SJCRH30 (cell line): ENCODE results near the gene PXDN. TPM values are rescaled to one million over a fixed set of nuclear protein-coding genes. Genes with fewer than 3 reads are reported as not detected.

Source experiments
- DNase-seq, 2 experiments: peaks; one replicate each; pipeline ENCODE4 v3.0.0-alpha.2; 2015 to 2020
- H3K27ac ChIP-seq: fragments of 250-450 bp; sonication (Bioruptor Pico); 2 replicates; pipeline ENCODE4 v1.5.1; 2020; ENCODE audit warnings: mild to moderate bottlenecking, moderate library complexity
- H3K27me3 ChIP-seq: fragments of 250-450 bp; sonication (Bioruptor Pico); 2 replicates; pipeline ENCODE4 v1.5.1; 2020; ENCODE audit warnings: mild to moderate bottlenecking, moderate library complexity
- H3K36me3 ChIP-seq: fragments of 250-450 bp; sonication (Bioruptor Pico); 2 replicates; pipeline ENCODE4 v1.5.1; 2020; ENCODE audit warnings: mild to moderate bottlenecking, moderate library complexity
- H3K4me1 ChIP-seq: fragments of 250-450 bp; sonication (Bioruptor Pico); 2 replicates; pipeline ENCODE4 v1.5.1; 2020; ENCODE audit warnings: mild to moderate bottlenecking, moderate library complexity
- H3K4me3 ChIP-seq: fragments of 250-450 bp; sonication (Bioruptor Pico); 2 replicates; pipeline ENCODE4 v1.5.1; 2020; ENCODE audit warnings: mild to moderate bottlenecking, moderate library complexity
- H3K9me3 ChIP-seq: fragments of 250-450 bp; sonication (Bioruptor Pico); replicated peaks from 2 replicates; pipeline ENCODE4 v1.5.1; 2020; ENCODE audit warnings: mild to moderate bottlenecking, moderate library complexity
- total RNA-seq: library from RNA; depleted of rRNA; stranded (reverse); fragments of >200 nt; shearing (Covaris generic); gene quantifications from 2 replicates; pipeline ENCODE4 v1.2.3, GENCODE V29; 2014

PXDN gene
- total RNA-seq, 1 experiment from 2014 or later, result 312 TPM

DNA sequence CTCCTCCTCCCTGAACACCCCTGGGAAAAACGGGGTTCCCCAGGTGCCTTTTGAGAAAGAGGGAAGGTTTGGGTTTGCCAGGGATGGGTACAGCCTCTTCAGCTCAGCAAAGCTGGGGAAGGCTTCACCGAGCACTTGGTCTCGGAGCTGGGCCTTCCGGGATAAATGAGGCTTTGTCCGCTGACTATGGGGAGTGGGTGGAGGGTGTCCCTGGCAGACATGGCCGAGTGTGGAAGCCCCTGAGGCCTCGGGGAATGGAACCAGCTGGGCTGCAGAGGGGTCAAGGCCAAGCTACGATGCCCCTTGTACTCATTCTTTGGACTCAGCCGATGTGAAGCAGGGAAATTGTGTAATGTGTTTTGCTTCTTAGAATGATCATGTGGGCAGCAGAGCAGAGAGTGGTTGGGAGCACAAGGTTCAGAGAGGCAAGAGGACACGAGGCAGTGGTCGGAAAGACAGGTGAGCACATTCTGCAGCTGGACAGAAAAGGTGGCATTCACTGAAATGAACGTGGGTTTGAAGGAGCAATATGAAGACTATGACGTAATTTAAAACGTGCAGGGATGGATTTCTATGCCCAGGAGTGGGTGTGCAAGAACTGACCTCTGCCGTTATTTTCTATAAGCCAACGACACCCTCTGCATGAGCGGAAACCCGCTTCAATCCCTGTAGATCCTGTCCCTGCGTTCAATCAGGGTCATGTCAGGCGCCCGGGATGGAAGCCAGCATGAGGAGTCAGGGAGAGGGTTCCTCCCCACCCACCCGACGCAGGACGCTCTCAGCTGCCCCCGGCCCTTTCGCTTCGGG, 142.6 kb downstream of the PXDN start:
- H3K4me1 ChIP-seq, result peaks cover 27% of the 10 kb centered on the region

DNA sequence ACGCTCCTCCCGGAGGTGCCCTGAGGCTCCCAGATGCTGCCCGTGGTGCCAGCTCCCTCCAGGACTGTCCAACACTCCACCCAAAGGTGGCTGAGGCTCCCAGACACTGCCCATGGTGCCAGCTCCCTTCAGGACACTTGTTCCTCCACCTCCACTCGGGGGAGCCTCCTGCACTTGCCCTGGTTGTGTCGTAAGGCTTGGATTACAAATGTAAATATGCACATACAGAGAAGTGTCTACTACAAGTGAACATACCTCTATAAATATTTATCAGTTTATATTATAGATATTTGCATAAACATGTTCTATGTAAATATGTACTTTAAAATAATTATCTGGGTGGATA, 143.3 kb downstream of the PXDN start:
- Histone ChIP-seq H3K27me3 (no peaks in the 10 kb centered on the region), H3K9me3 (no peaks in the 10 kb centered on the region), H3K4me3 (no peak overlapping the region), H3K36me3 (no peaks in the 10 kb centered on the region), H3K27ac (no peak overlapping the region), H3K4me1 (peaks cover 21% of the 10 kb centered on the region)
- DNase-seq, result no peak

More for the DNA sequence above, 142.6 kb downstream of the PXDN start:
- DNase-seq, result peak; percentile 50 to 72
- no peak overlapping the region for H3K27ac ChIP-seq
- no peaks in the 10 kb centered on the region for H3K36me3 ChIP-seq
- no peaks in the 10 kb centered on the region for H3K9me3 ChIP-seq
- H3K27me3 ChIP-seq, result no peaks in the 10 kb centered on the region
- peak overlapping the region; percentile 22 for H3K4me3 ChIP-seq

DNA sequence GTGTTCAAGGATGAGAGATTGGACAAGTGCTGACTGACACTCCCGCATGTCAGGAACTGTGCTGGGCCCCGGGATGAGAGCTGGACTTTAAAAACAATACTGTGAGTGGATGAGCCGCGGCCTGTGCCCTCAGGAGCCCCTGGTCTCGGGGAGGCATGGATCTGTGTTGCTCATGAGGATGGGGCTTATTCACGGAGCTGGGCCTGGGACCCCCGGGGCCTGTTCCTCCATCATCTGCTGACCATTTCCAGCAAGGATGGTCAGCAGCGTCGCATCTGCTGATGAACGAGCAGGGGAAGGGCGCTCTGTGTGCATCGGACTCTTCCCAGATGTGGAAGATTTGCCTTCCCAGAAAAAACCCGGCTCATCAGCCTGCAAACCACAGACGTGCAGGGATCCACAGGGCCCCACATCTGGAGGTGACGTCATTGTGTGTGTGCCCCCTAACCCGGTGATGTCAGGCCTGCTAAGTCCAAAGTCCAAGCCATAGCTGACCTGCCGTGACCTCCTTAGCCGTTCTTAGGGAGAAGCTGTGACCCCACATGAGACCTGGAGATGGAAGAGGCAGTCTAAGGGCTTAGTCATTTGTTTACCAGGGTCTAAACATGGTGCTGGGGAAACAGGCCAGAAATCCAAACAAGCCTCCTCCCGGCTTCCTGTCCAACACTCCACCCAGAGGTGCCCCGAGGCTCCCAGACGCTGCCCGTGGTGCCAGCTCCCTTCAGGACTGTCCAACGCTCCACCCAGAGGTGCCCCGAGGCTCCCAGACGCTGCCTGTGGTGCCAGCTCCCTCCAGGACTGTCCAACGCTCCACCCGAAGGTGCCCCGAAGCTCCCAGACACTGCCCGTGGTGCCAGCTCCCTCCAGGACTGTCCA, 143.9 kb downstream of the PXDN start:
- no peak for DNase-seq
- no peak overlapping the region for H3K27ac ChIP-seq

DNA sequence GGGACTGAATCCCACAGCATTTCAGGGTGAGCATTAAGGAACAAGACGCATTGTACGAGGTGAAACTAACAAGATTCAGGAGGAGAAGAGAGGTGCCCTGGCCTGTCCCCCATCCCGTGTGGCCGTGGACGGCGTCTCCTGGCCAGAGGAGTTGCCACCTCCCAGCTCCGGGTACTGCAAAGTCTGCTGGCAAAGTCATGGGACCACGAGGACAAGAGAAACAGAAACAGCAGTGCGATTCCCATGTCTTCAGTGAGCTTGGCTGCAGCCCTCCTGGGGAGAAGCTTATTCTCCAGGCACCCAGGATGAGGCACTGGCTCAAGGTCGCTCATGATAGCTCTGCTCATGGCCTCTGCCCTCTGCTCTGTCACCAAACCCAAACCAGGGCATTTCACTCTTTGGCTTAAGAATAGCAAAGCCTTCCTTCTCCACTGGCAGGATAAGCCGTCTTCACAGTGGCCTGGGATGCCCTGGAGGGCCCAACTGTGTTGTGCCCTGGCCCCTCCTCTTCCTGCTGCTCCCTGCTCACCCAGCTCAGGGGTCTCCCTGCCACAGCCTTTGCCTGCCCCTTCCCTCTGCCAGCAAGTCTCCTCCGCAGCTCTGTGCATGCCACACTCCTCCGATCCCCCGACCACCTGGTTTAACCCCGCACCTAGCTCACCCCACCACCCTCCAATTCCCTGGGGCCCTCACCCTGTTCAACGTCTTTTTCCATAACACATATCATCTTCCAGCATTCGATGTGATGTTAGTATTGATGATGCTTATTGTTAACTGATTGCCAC, 144.8 kb downstream of the PXDN start:
- no peaks in the 10 kb centered on the region for H3K27me3 ChIP-seq
- H3K9me3 ChIP-seq, result no peaks in the 10 kb centered on the region
- no peak for DNase-seq
- peaks cover 18% of the 10 kb centered on the region for H3K4me1 ChIP-seq
- H3K27ac ChIP-seq, result no peak overlapping the region
- H3K36me3 ChIP-seq, result no peaks in the 10 kb centered on the region
- no peak overlapping the region for H3K4me3 ChIP-seq

More for the DNA sequence above, 143.9 kb downstream of the PXDN start:
- H3K4me3 ChIP-seq, result no peak overlapping the region
- H3K27me3 ChIP-seq, result no peaks in the 10 kb centered on the region
- H3K4me1 ChIP-seq, result peaks cover 18% of the 10 kb centered on the region
- no peaks in the 10 kb centered on the region for H3K36me3 ChIP-seq
- no peaks in the 10 kb centered on the region for H3K9me3 ChIP-seq

DNA sequence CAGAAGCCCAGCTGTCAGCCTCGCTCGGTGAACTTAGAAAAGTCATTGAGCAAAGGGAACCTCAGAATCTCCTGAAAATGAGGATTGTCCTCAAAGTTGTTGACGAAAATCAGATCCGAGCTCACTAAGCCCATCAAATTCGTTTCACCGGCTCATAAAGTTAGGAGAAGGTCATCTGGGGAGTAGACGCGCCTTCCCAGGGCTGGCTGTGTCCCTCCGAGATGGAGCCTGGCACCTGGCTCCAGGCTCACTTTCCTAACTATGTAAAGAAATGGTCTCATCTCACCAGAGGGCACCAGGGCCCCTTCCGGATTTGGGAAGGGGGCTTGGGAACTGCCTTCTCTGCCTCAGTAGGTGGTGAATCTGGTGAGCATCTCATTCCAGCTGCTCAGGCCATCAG, 145.5 kb downstream of the PXDN start:
- Histone ChIP-seq H3K27ac (no peak overlapping the region), H3K4me3 (no peak overlapping the region), H3K27me3 (no peaks in the 10 kb centered on the region), H3K9me3 (no peaks in the 10 kb centered on the region), H3K36me3 (no peaks in the 10 kb centered on the region), H3K4me1 (peaks cover 20% of the 10 kb centered on the region)
- DNase-seq, result no peak

DNA sequence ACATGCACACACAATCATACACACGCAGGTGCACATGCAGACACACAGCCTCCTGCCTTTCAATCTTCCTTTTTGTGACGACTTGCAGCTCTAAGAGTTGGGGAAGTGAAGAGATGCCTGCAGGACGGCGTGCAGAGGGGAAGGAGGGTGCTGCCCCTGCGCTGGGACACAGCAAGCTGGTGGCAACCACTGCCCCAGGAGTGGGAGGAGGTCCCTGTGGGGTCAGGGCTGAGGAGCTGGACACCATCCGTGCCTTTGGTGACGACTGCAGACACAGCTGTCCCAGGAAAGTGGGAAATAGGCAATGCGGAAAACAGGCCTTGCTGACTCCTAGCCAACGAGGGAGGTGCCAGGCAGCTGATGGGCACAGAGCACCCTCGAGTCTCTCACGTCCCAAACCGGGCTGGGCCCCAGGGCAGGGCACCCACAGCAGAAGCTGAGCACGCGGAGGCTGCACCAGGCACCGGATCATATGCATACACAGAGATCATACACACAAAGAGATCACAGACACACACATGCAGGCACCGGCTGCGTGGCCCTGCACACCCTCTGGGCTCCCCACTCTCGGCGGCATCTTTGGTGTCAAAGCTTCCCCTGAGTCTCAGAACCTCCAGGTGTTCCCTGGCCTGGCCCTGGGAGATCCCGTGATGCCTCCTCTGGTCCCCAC, 146.1 kb downstream of the PXDN start:
- no peak for DNase-seq
- Histone ChIP-seq H3K36me3 (no peaks in the 10 kb centered on the region), H3K27ac (no peak overlapping the region), H3K4me3 (no peak overlapping the region), H3K27me3 (no peaks in the 10 kb centered on the region), H3K4me1 (peaks cover 27% of the 10 kb centered on the region), H3K9me3 (no peaks in the 10 kb centered on the region)

DNA sequence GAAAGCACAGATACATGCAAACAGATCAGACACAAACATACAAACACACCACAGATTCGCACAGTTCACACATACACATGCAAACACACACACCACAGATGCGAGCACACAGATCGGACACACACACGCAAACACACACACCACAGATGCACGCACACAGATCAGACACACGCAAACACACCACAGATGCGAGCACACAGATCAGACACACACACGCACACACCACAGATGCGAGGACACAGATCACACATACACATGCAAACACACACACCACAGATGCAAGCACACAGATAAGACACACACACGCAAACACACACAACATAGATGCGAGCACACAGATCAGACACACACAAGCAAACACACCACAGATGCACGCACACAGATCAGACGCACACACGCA, 149.0 kb downstream of the PXDN start:
- Histone ChIP-seq H3K9me3 (no peaks in the 10 kb centered on the region), H3K27me3 (no peaks in the 10 kb centered on the region), H3K36me3 (no peaks in the 10 kb centered on the region), H3K4me1 (peaks cover 39% of the 10 kb centered on the region), H3K4me3 (no peak overlapping the region), H3K27ac (no peak overlapping the region)
- no peak for DNase-seq

DNA sequence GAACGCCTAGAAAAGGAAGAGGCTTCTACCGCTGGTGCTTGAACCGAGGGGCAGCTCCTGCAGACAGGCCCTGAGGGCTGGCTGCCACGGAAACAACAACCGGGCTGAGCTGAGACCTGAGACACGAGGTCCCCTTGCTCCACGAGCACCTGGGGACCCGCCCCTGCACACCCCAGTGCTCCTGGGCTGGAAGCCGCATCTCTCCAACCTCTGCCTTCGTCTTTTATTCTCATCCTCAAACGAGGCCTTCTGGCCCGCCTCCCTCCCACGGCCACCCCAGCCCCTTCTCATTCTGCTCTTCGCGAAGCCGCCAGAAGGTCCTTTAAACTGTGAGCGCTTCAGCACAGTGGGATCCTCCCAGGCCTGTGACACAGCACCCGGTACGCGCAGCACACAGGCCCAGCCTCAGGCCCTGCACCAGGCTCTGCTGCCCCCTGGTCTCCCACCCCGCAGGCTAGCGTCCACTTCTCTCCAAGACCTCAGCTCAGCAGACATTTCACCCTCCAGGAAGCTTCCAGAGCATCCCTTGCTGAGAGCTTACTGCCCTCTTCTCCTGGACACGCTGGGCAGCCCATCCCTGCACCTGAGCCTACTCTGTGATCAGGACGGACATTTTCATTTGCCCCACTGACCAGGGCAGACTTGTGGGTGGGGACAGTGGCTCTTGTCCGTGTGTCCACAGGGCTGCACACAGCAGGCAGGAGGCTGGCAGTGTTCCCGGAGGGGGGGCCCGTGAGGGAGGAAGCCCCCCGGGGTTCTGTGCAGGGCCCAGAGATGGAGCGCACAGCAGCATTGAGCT, 149.7 kb downstream of the PXDN start:
- DNase-seq, result peak in 1 of 2 experiments; percentile 41
- H3K27ac ChIP-seq, result peak overlapping the region; percentile 49
- no peaks in the 10 kb centered on the region for H3K9me3 ChIP-seq
- no peaks in the 10 kb centered on the region for H3K36me3 ChIP-seq
- H3K27me3 ChIP-seq, result no peaks in the 10 kb centered on the region
- no peak overlapping the region for H3K4me3 ChIP-seq
- H3K4me1 ChIP-seq, result peaks cover 41% of the 10 kb centered on the region

DNA sequence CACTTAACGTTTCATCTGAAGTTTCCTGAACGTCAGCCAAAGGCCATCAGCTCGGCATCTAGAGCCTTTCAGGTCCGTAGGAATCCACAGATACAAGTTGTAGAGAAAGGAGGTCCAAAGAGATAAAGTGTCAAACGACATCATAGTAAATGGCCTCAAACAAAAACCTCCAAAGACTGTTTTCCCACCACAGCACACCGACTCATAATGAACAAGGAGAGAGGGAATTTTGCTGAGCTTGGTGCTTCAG, 150.3 kb downstream of the PXDN start:
- Histone ChIP-seq H3K4me1 (peaks cover 46% of the 10 kb centered on the region), H3K36me3 (no peaks in the 10 kb centered on the region), H3K4me3 (no peak overlapping the region), H3K27ac (peak overlapping the region; percentile 49), H3K9me3 (no peaks in the 10 kb centered on the region), H3K27me3 (no peaks in the 10 kb centered on the region)
- DNase-seq, result no peak

DNA sequence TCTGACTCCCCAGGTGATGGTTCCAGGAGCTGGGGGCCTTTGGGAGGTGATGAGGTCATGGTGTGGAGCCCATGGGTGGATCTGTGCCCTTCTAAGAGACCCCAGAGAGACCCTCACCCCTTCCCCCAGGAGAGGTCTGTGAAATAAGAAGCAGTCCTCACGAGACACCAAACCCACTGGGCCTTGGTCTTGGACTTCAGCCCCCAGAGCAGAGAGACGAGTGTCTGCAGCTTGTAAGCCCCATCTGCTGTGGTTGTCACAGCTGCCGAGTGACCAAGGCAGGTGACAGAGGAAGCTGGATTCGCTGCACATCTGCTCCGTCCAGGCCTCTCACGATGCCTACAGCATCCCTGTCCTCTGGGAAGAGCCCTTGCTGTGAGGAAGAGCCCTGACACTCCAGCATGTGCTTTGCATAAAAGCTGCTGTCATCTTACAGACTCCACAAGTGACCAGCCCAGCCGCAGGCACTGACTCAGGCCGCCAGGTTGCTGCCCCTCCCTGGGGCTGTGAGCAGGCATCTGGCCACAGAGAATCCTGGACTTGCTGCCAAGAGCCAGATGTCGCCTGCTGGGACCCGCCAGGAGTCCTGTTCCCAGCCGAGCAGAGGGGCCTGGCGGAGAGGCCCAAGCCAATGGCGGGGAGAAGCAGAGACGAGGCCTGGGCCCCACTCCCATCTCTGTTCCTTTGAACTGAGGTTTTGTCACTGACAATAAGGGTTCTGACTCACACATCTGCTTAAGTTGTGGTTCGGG, 150.8 kb downstream of the PXDN start:
- Histone ChIP-seq H3K4me3 (no peak overlapping the region), H3K36me3 (no peaks in the 10 kb centered on the region), H3K27me3 (no peaks in the 10 kb centered on the region), H3K4me1 (peaks cover 51% of the 10 kb centered on the region), H3K27ac (peak overlapping the region; percentile 49), H3K9me3 (no peaks in the 10 kb centered on the region)
- peak; percentile 84 to 90 for DNase-seq

DNA sequence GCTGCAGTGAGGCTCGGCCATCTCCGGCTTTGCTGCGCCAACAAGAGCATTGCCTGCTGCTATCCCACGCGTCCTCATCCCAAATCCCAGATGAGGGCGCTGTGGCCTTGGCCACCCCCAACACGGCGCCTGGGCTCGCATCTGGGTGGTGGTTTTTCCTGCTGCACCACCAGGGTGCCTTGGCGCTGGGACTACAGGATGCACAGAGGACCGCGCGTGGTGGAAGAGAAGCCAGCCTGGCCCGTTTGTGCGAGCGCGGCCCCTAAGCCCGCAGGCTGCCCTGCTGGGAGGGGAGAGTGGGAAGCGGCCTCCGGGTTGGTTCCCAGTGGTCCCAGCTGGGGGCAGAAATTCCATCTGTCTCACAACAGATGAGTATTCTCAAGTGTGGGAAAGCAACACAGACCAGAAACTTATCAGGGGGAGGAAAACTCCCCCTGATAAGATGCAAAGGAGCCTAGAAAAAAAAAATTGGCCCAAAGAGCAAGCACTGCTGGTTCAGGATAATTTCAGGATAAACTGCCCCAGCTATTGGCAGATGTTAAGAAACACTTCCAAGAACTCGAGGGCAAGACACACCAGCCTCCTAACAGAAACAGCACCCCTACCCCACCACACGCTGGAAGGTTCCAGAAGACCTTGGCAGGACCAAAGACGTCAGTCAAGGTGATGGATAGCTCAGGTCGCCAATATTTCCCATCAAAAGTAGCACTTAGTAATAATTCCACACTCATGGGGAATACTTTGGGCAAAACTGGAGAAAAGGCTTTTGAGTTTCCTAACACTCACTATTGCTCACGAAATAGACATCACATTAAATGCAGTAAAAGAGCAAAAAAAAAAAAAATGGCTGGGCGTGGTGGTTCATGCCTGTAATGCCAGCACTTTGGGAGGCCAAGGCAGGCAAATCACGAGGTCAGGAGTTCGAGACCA, 152.1 kb downstream of the PXDN start:
- H3K4me1 ChIP-seq, result peaks cover 51% of the 10 kb centered on the region
- no peaks in the 10 kb centered on the region for H3K27me3 ChIP-seq
- peak; percentile 93 to 96 for DNase-seq
- no peaks in the 10 kb centered on the region for H3K36me3 ChIP-seq
- H3K4me3 ChIP-seq, result peak overlapping the region; percentile 28
- H3K9me3 ChIP-seq, result no peaks in the 10 kb centered on the region
- H3K27ac ChIP-seq, result 0 out of 2 replicates have a peak overlapping the region, but pooled peaks have one; percentile 10

DNA sequence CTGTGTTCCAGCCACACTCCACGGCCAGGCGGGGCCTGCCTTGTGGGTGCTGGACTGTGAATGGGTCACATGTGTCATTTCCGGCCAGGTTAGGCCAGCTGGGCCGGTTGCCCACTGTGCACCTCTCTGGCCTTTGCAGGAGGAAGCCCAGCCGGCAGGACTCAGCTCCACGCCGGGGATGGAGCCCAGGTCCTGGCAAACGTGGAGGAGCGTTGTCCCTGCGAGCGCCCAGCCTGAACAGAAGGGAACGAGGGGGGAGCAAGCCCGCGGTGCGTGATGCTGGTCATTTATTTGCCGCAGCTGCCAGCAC, 152.9 kb downstream of the PXDN start:
- Histone ChIP-seq H3K36me3 (no peaks in the 10 kb centered on the region), H3K27me3 (no peaks in the 10 kb centered on the region; the same call in 1 of the 2 replicates), H3K4me1 (peaks cover 51% of the 10 kb centered on the region), H3K9me3 (no peaks in the 10 kb centered on the region), H3K4me3 (peak overlapping the region; percentile 28), H3K27ac (no peak overlapping the region)
- peak in 1 of 2 experiments; percentile 38 for DNase-seq
